ENCODE results near the gene TRA2A.

- TF ChIP-seq EP300 (IDR thresholded peaks at IDR 0.05) (no peak), POLR2A (IDR thresholded peaks at IDR 0.05) (no peak), POLR2AphosphoS5 (IDR thresholded peaks at IDR 0.05) (peak in 1 of 3 donors; percentile 4)
- TF ChIP-seq, protein P1, sequence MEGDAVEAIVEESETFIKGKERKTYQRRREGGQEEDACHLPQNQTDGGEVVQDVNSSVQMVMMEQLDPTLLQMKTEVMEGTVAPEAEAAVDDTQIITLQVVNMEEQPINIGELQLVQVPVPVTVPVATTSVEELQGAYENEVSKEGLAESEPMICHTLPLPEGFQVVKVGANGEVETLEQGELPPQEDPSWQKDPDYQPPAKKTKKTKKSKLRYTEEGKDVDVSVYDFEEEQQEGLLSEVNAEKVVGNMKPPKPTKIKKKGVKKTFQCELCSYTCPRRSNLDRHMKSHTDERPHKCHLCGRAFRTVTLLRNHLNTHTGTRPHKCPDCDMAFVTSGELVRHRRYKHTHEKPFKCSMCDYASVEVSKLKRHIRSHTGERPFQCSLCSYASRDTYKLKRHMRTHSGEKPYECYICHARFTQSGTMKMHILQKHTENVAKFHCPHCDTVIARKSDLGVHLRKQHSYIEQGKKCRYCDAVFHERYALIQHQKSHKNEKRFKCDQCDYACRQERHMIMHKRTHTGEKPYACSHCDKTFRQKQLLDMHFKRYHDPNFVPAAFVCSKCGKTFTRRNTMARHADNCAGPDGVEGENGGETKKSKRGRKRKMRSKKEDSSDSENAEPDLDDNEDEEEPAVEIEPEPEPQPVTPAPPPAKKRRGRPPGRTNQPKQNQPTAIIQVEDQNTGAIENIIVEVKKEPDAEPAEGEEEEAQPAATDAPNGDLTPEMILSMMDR (IDR thresholded peaks at IDR 0.05) = no peak
Measured at GRCh38 chr7:23474094-23474828, 57.5 kb downstream of the TRA2A start.
